Panc1 (cell line): ENCODE data around the gene RHOU. TPM values are rescaled to one million over a fixed set of nuclear protein-coding genes. Genes with fewer than 3 reads are reported as not detected.

Experiments used
- ATAC-seq: fragments of 200-7000 bp; cut with Tn5 transposase; 2 replicates; pipeline ENCODE4 v1.9.1; 2020; ENCODE audit warnings: mild to moderate bottlenecking, moderate library complexity
- BruUV-seq: library from RNA; stranded (reverse); fragments of 400-500 nt; replicated peaks from 2 replicates; lab custom pipeline; 2021; lab: Mats Ljungman, UMichigan
- CTCF ChIA-PET: fragments of 300-600 bp; sonication (Branson Sonifier 250); formaldehyde crosslinking; loops from one replicate; lab custom pipeline; 2022; ENCODE audit warnings: antibody characterized with exemption; lab: Charles Lee
- POLR2A ChIA-PET: fragments of 300-600 bp; sonication (Branson Sonifier 250); formaldehyde crosslinking; loops from one replicate; lab custom pipeline; 2022; ENCODE audit warnings: antibody characterized with exemption; lab: Charles Lee
- DNase-seq: peaks from one replicate; pipeline ENCODE4 v3.0.0-alpha.2; 2010; ENCODE audit warnings: low read depth, low spot score
- H3K27ac ChIP-seq: 2 replicates; pipeline ENCODE4 v1.5.1; 2011; ENCODE audit warnings: mild to moderate bottlenecking, low read length, inconsistent platforms
- H3K27me3 ChIP-seq: fragments of 200-500 bp; sonication (Bioruptor generic); 2 replicates; pipeline ENCODE4 v1.6.0; 2014; ENCODE audit warnings: low read length, inconsistent platforms; ENCODE audit not compliant: control insufficient read depth, insufficient read depth
- H3K36me3 ChIP-seq: fragments of 200-500 bp; sonication (Bioruptor generic); 2 replicates; pipeline ENCODE4 v1.5.1; 2014; ENCODE audit warnings: inconsistent platforms, mild to moderate bottlenecking, low read length, moderate library complexity; ENCODE audit not compliant: control insufficient read depth, insufficient read depth
- H3K4me1 ChIP-seq: 2 replicates; pipeline ENCODE4 v1.5.1; 2011; ENCODE audit warnings: inconsistent platforms, mild to moderate bottlenecking, low read length, moderate library complexity; ENCODE audit not compliant: control insufficient read depth, insufficient read depth
- H3K4me3 ChIP-seq, 2 experiments: 2 replicates each; pipeline ENCODE4 v1.5.1; 2011 to 2012; ENCODE audit warnings: low read depth in 2 of 2, low read length in 2 of 2, mild to moderate bottlenecking in 2 of 2, inconsistent platforms in 1 of 2, moderate library complexity in 1 of 2
- H3K9me3 ChIP-seq: fragments of 200-500 bp; sonication (Bioruptor generic); 2 replicates; pipeline ENCODE4 v1.5.1; 2014; ENCODE audit warnings: low read depth, mild to moderate bottlenecking, inconsistent platforms, low read length, moderate library complexity; ENCODE audit not compliant: control insufficient read depth, insufficient read depth
- CTCF ChIP-seq: fragments of 450-650 bp; IDR thresholded peaks from 2 replicates; pipeline ENCODE4 v1.5.1; 2017; ENCODE audit warnings: mild to moderate bottlenecking
- POLR2AphosphoS5 ChIP-seq: IDR thresholded peaks from 2 replicates; pipeline ENCODE4 v1.6.1; 2012; ENCODE audit warnings: mild to moderate bottlenecking, low read depth, low read length, moderate library complexity
- REST ChIP-seq, 2 experiments: IDR thresholded peaks; 2 replicates each; pipeline ENCODE4 v1.6.1; 2011 to 2012; ENCODE audit warnings: low read depth in 2 of 2, control low read depth in 1 of 2, low read length in 1 of 2, mild to moderate bottlenecking in 1 of 2, moderate library complexity in 1 of 2; ENCODE audit not compliant: insufficient read depth in 1 of 2
- SIN3A ChIP-seq: IDR thresholded peaks from 2 replicates; pipeline ENCODE4 v1.6.1; 2012; ENCODE audit warnings: low read depth, mild to moderate bottlenecking, low read length, moderate library complexity, borderline replicate concordance; ENCODE audit not compliant: insufficient read depth
- TCF7L2 ChIP-seq: IDR thresholded peaks from 2 replicates; pipeline ENCODE4 v1.6.1; 2011; ENCODE audit warnings: mild to moderate bottlenecking, low read depth, low read length, inconsistent platforms
- in situ Hi-C: cut with HindIII; loops from 2 replicates; pipeline ENCODE4 v1.10.0; 2016; ENCODE audit warnings: low sequenced_read_pairs, low pct_unique_long_range_greater_than_20kb
- intact Hi-C: fragments of 100-400 bp; cut with micrococcal nuclease; formaldehyde crosslinking; loops from one replicate; pipeline ENCODE4 v1.10.0; 2022; ENCODE audit not compliant: unreplicated experiment
- total RNA-seq: library from RNA; stranded (reverse); gene quantifications from one replicate; pipeline ENCODE4 v1.2.1, GENCODE V29; 2021; ENCODE audit not compliant: unreplicated experiment

Gene RHOU
- total RNA-seq, 1 experiment from 2014 or later = 9.2 TPM

GRCh38 chr1:228747301-228747935 is 12.1 kb downstream of the RHOU start:
- no peaks in the 10 kb centered on the region for H3K4me1 ChIP-seq
- BruUV-seq = no TSS peak
- no peak overlapping the region for H3K27ac ChIP-seq
- no peak for DNase-seq
- H3K9me3 ChIP-seq = no peaks in the 10 kb centered on the region
- in situ Hi-C loops (no loop called here), intact Hi-C loops (no loop called here)
- H3K4me3 ChIP-seq = no peak overlapping the region
- ChIA-PET POLR2A (no interaction called here), CTCF (no interaction called here)
- TF ChIP-seq REST (IDR thresholded peaks at IDR 0.05; ENCODE audit: insufficient read depth in 1 of 2, low read depth in 2 of 2, low read length in 1 of 2) = no peak
- no peak for TF ChIP-seq POLR2AphosphoS5
- TF ChIP-seq TCF7L2 = no peak
- no peak for TF ChIP-seq SIN3A
- no peak for TF ChIP-seq CTCF
- H3K27me3 ChIP-seq = no peaks in the 10 kb centered on the region; the same call in 1 of the 2 replicates
- no peak for ATAC-seq
- no peaks in the 10 kb centered on the region for H3K36me3 ChIP-seq

GRCh38 chr1:228748029-228748428 is 12.8 kb downstream of the RHOU start:
- in situ Hi-C loops = no loop called here
- Histone ChIP-seq H3K36me3 (no peaks in the 10 kb centered on the region), H3K4me1 (no peaks in the 10 kb centered on the region), H3K27ac (no peak overlapping the region), H3K27me3 (no peaks in the 10 kb centered on the region; the same call in 1 of the 2 replicates), H3K9me3 (no peaks in the 10 kb centered on the region), H3K4me3 (no peak overlapping the region)
- intact Hi-C loops = no loop called here
- no TSS peak for BruUV-seq
- ChIA-PET POLR2A (no interaction called here), CTCF (no interaction called here)
- TF ChIP-seq CTCF = no peak
- no peak for TF ChIP-seq TCF7L2
- no peak for TF ChIP-seq REST (IDR thresholded peaks at IDR 0.05; ENCODE audit: insufficient read depth in 1 of 2, low read depth in 2 of 2, low read length in 1 of 2)
- TF ChIP-seq SIN3A = no peak
- no peak for TF ChIP-seq POLR2AphosphoS5
- ATAC-seq (no peak), DNase-seq (no peak)
